GM12878 (cell line): Measurements from ENCODE around the gene ABCG5.

Source experiments
- EP300 ChIP-seq, 2 experiments: fragments of 150-350 bp in 1 of 2; IDR thresholded peaks; 2 replicates each; pipeline ENCODE4 v1.6.1; 2011 to 2012; ENCODE audit warnings: low read depth in 2 of 2, low read length in 2 of 2, borderline replicate concordance in 1 of 2, improper control_type of control experiment in 1 of 2, inconsistent platforms in 1 of 2; ENCODE audit not compliant: control insufficient read depth in 1 of 2
- EZH2 ChIP-seq: IDR thresholded peaks from 2 replicates; pipeline ENCODE4 v1.6.1; 2012; ENCODE audit warnings: low read depth, mild to moderate bottlenecking, control low read depth, inconsistent platforms, low read length, borderline replicate concordance; ENCODE audit not compliant: control insufficient read depth
- HCFC1 ChIP-seq: fragments of 150-350 bp; IDR thresholded peaks from 2 replicates; pipeline ENCODE4 v1.6.1; 2014; ENCODE audit warnings: low read length
- JUNB ChIP-seq: IDR thresholded peaks from 2 replicates; pipeline ENCODE4 v1.6.1; 2016; ENCODE audit warnings: antibody characterized with exemption, mild to moderate bottlenecking
- MYC ChIP-seq: IDR thresholded peaks from 2 replicates; pipeline ENCODE4 v1.6.1; 2011; ENCODE audit warnings: mild to moderate bottlenecking, low read length, moderate library complexity, inconsistent platforms; ENCODE audit not compliant: insufficient read depth, insufficient replicate concordance, insufficient read length, severe bottlenecking
- POLR2A ChIP-seq: IDR thresholded peaks from 2 replicates; pipeline ENCODE4 v1.6.1; 2011; ENCODE audit warnings: low read depth, mild to moderate bottlenecking, low read length
- POLR2AphosphoS5 ChIP-seq: IDR thresholded peaks from 2 replicates; pipeline ENCODE4 v1.6.1; 2011; ENCODE audit warnings: mild to moderate bottlenecking, low read length, inconsistent platforms
- SIN3A ChIP-seq: IDR thresholded peaks from 2 replicates; pipeline ENCODE4 v1.6.1; 2012; ENCODE audit warnings: low read depth, low read length, improper control_type of control experiment
- TF ChIP-seq, protein P1 (sequence below): IDR thresholded peaks from 2 replicates; pipeline ENCODE4 v1.6.1; 2012; ENCODE audit warnings: low read length, inconsistent platforms
- TF ChIP-seq, protein P2 (sequence below), 3 experiments: IDR thresholded peaks in 2 of 3; conservative IDR thresholded peaks in 1 of 3; 2 replicates each; pipeline ENCODE4 v1.5.1; 2011; ENCODE audit warnings: low read depth in 3 of 3, low read length in 3 of 3, mild to moderate bottlenecking in 3 of 3, control low read depth in 2 of 3, moderate library complexity in 2 of 3, inconsistent platforms in 1 of 3, mixed read lengths in 1 of 3; ENCODE audit not compliant: control insufficient read depth in 2 of 3, insufficient read depth in 1 of 3; ENCODE audit errors: extremely low read depth in 1 of 3

DNA sequence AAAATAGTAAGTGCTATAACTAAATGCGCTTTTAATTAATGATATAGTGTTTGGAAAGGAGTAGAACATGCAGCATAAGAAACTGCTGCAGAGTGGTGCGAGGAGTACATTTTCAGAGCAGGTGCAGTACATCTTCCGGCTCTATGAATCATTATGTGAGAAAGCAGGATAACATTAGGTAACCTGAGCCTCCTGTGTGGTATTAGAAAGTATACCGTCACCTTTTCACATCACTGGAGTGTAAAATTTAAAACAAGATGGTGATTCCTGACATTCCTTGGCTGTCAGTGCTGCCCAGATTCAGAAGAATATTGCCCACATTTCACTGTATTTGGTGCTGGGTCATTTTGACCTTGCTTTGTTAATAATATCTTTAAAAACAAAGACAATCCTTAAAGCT is 72.6 kb downstream of the ABCG5 start:
- TF ChIP-seq, protein P1, sequence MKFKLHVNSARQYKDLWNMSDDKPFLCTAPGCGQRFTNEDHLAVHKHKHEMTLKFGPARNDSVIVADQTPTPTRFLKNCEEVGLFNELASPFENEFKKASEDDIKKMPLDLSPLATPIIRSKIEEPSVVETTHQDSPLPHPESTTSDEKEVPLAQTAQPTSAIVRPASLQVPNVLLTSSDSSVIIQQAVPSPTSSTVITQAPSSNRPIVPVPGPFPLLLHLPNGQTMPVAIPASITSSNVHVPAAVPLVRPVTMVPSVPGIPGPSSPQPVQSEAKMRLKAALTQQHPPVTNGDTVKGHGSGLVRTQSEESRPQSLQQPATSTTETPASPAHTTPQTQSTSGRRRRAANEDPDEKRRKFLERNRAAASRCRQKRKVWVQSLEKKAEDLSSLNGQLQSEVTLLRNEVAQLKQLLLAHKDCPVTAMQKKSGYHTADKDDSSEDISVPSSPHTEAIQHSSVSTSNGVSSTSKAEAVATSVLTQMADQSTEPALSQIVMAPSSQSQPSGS, result no peak
- TF ChIP-seq HCFC1, result no peak
- TF ChIP-seq JUNB, result no peak
- TF ChIP-seq EZH2, result no peak
- TF ChIP-seq EP300 (IDR thresholded peaks at IDR 0.05; ENCODE audit: borderline replicate concordance in 1 of 2, control insufficient read depth in 1 of 2, low read depth in 2 of 2, low read length in 2 of 2), result no peak
- no peak for TF ChIP-seq MYC
- no peak for TF ChIP-seq SIN3A
- no peak for TF ChIP-seq POLR2A
- TF ChIP-seq POLR2AphosphoS5, result no peak
- TF ChIP-seq, protein P2, sequence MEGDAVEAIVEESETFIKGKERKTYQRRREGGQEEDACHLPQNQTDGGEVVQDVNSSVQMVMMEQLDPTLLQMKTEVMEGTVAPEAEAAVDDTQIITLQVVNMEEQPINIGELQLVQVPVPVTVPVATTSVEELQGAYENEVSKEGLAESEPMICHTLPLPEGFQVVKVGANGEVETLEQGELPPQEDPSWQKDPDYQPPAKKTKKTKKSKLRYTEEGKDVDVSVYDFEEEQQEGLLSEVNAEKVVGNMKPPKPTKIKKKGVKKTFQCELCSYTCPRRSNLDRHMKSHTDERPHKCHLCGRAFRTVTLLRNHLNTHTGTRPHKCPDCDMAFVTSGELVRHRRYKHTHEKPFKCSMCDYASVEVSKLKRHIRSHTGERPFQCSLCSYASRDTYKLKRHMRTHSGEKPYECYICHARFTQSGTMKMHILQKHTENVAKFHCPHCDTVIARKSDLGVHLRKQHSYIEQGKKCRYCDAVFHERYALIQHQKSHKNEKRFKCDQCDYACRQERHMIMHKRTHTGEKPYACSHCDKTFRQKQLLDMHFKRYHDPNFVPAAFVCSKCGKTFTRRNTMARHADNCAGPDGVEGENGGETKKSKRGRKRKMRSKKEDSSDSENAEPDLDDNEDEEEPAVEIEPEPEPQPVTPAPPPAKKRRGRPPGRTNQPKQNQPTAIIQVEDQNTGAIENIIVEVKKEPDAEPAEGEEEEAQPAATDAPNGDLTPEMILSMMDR (IDR thresholded peaks at IDR 0.05 in 2 of 3, conservative IDR thresholded peaks at IDR 0.05 in 1 of 3; ENCODE audit: control insufficient read depth in 2 of 3, extremely low read depth in 1 of 3, insufficient read depth in 1 of 3, low read depth in 3 of 3, low read length in 3 of 3), result no peak
